H9 (cell line): ENCODE data around the gene DOCK2. TPM values are rescaled to one million over a fixed set of nuclear protein-coding genes. Genes with fewer than 3 reads are reported as not detected.

Experiments
- DNase-seq: peaks from one replicate; pipeline ENCODE4 v3.0.0-alpha.2; 2017
- H2AFZ ChIP-seq: one replicate; pipeline ENCODE4 v1.6.1; 2013; ENCODE audit warnings: mild to moderate bottlenecking, low read length, control low read depth, moderate library complexity
- H2AK5ac ChIP-seq: 2 replicates; pipeline ENCODE4 v1.6.1; 2013; ENCODE audit warnings: low read length, control low read depth, mixed read lengths; ENCODE audit not compliant: insufficient read length
- H2BK120ac ChIP-seq: one replicate; pipeline ENCODE4 v1.6.1; 2013; ENCODE audit warnings: low read depth, mild to moderate bottlenecking, low read length, control low read depth, inconsistent platforms; ENCODE audit not compliant: poor library complexity, severe bottlenecking
- H2BK12ac ChIP-seq: 2 replicates; pipeline ENCODE4 v1.6.1; 2013; ENCODE audit warnings: low read length, control low read depth, mixed read lengths, low read depth; ENCODE audit not compliant: insufficient read length
- H2BK15ac ChIP-seq: 2 replicates; pipeline ENCODE4 v1.6.1; 2013; ENCODE audit warnings: low read depth, low read length, control low read depth
- H2BK20ac ChIP-seq: one replicate; pipeline ENCODE4 v1.6.1; 2013; ENCODE audit warnings: low read depth, mild to moderate bottlenecking, low read length, control low read depth, inconsistent platforms; ENCODE audit not compliant: poor library complexity, severe bottlenecking
- H2BK5ac ChIP-seq: 2 replicates; pipeline ENCODE4 v1.6.1; 2013; ENCODE audit warnings: low read length, control low read depth, mixed read lengths; ENCODE audit not compliant: insufficient read length
- H3K14ac ChIP-seq: 2 replicates; pipeline ENCODE4 v1.6.1; 2013; ENCODE audit warnings: low read length, control low read depth; ENCODE audit not compliant: insufficient read depth
- H3K18ac ChIP-seq: 2 replicates; pipeline ENCODE4 v1.6.1; 2013; ENCODE audit warnings: low read depth, mild to moderate bottlenecking, mixed read lengths, low read length, control low read depth; ENCODE audit not compliant: insufficient read length
- H3K23ac ChIP-seq: 2 replicates; pipeline ENCODE4 v1.6.1; 2013; ENCODE audit warnings: low read length, control low read depth, mixed read lengths, low read depth; ENCODE audit not compliant: insufficient read length
- H3K23me2 ChIP-seq: 2 replicates; pipeline ENCODE4 v1.6.1; 2013; ENCODE audit warnings: low read depth, mild to moderate bottlenecking, mixed read lengths, low read length, control low read depth; ENCODE audit not compliant: insufficient read length, poor library complexity, severe bottlenecking
- H3K27ac ChIP-seq: 2 replicates; pipeline ENCODE4 v1.5.1; 2013; ENCODE audit warnings: low read length, control low read depth, mixed read lengths, low read depth; ENCODE audit not compliant: insufficient read length
- H3K27me3 ChIP-seq: 2 replicates; pipeline ENCODE4 v1.6.1; 2013; ENCODE audit warnings: low read length, control low read depth, inconsistent platforms; ENCODE audit not compliant: insufficient read depth
- H3K4ac ChIP-seq: 2 replicates; pipeline ENCODE4 v1.6.1; 2013; ENCODE audit warnings: low read depth, mild to moderate bottlenecking, control low read depth, inconsistent platforms, low read length, moderate library complexity
- H3K4me1 ChIP-seq: 2 replicates; pipeline ENCODE4 v1.6.1; 2013; ENCODE audit warnings: low read length, control low read depth, inconsistent platforms; ENCODE audit not compliant: insufficient read depth
- H3K4me2 ChIP-seq: 2 replicates; pipeline ENCODE4 v1.6.1; 2013; ENCODE audit warnings: low read length, control low read depth, mixed read lengths; ENCODE audit not compliant: insufficient read length, insufficient read depth
- H3K56ac ChIP-seq: 2 replicates; pipeline ENCODE4 v1.6.1; 2013; ENCODE audit warnings: low read depth, mild to moderate bottlenecking, mixed read lengths, low read length, control low read depth; ENCODE audit not compliant: insufficient read length
- H3K79me1 ChIP-seq: 2 replicates; pipeline ENCODE4 v1.6.1; 2013; ENCODE audit warnings: low read depth, mild to moderate bottlenecking, moderate library complexity, low read length, control low read depth, inconsistent platforms; ENCODE audit not compliant: insufficient read depth, poor library complexity, severe bottlenecking
- H3K79me2 ChIP-seq: 2 replicates; pipeline ENCODE4 v1.6.1; 2013; ENCODE audit warnings: low read length, control low read depth, inconsistent platforms; ENCODE audit not compliant: insufficient read depth
- H3K9ac ChIP-seq: 2 replicates; pipeline ENCODE4 v1.6.1; 2013; ENCODE audit warnings: low read length, control low read depth, mixed read lengths; ENCODE audit not compliant: insufficient read length; ENCODE audit errors: extremely low read depth
- H3K9me3 ChIP-seq: one replicate; pipeline ENCODE4 v1.6.1; 2013; ENCODE audit warnings: low read depth, low read length, inconsistent platforms; ENCODE audit not compliant: control insufficient read depth
- H3T11ph ChIP-seq: one replicate; pipeline ENCODE4 v1.6.1; 2013; ENCODE audit warnings: mild to moderate bottlenecking, low read length, control low read depth, inconsistent platforms
- H4K20me1 ChIP-seq: one replicate; pipeline ENCODE4 v1.6.1; 2013; ENCODE audit not compliant: control insufficient read depth, insufficient read length, insufficient read depth
- H4K5ac ChIP-seq: 2 replicates; pipeline ENCODE4 v1.6.1; 2013; ENCODE audit warnings: low read depth, mild to moderate bottlenecking, mixed read lengths, low read length, control low read depth; ENCODE audit not compliant: insufficient read length
- H4K8ac ChIP-seq: replicated peaks from 2 replicates; pipeline ENCODE4 v1.6.1; 2013; ENCODE audit warnings: low read length, control low read depth, mixed read lengths, low read depth; ENCODE audit not compliant: insufficient read length
- H4K91ac ChIP-seq: 2 replicates; pipeline ENCODE4 v1.6.1; 2013; ENCODE audit warnings: low read depth, mild to moderate bottlenecking, moderate library complexity, mixed read lengths, low read length, control low read depth; ENCODE audit not compliant: insufficient read length
- H3K27ac Mint-ChIP-seq, 3 experiments: 2 replicates in 2 of 3; 3 replicates in 1 of 3; pipeline ENCODE4 v1.8.0; 2020 to 2021; ENCODE audit warnings: mixed read lengths in 3 of 3, mild to moderate bottlenecking in 1 of 3, moderate library complexity in 1 of 3
- H3K27me3 Mint-ChIP-seq: 2 replicates; pipeline ENCODE4 v1.8.0; 2021; ENCODE audit warnings: low read depth, mild to moderate bottlenecking, moderate library complexity, mixed read lengths
- H3K36me3 Mint-ChIP-seq, 3 experiments: 2 replicates in 2 of 3; 3 replicates in 1 of 3; pipeline ENCODE4 v1.8.0; 2020 to 2021; ENCODE audit warnings: low read depth in 3 of 3, mixed read lengths in 3 of 3; ENCODE audit not compliant: insufficient read depth in 1 of 3
- H3K4me1 Mint-ChIP-seq, 2 experiments: 2 replicates each; pipeline ENCODE4 v1.8.0; 2020; ENCODE audit warnings: mixed read lengths in 2 of 2
- H3K4me3 Mint-ChIP-seq, 2 experiments: 2 replicates in 1 of 2; 3 replicates in 1 of 2; pipeline ENCODE4 v1.8.0; 2020 to 2021; ENCODE audit warnings: mild to moderate bottlenecking in 2 of 2, mixed read lengths in 2 of 2, moderate library complexity in 1 of 2
- H3K9me3 Mint-ChIP-seq, 2 experiments: 2 replicates in 1 of 2; 3 replicates in 1 of 2; pipeline ENCODE4 v1.8.0; 2020; ENCODE audit warnings: mild to moderate bottlenecking in 2 of 2, mixed read lengths in 2 of 2, moderate library complexity in 1 of 2
- CTCF ChIP-seq: fragments of 200-600 bp; sonication (generic); conservative IDR thresholded peaks from 3 replicates; pipeline ENCODE4 v1.8.0; 2021; ENCODE audit warnings: antibody characterized with exemption, mild to moderate bottlenecking
- WGBS: extraction: QIAGEN DNeasy Blood & Tissue Kit; methylation state at CpG from one replicate; pipeline ENCODE4 v1.1.7; 2013; ENCODE audit warnings: missing lambda C conversion rate, low lambda C conversion rate, mixed read lengths; ENCODE audit not compliant: insufficient read length; ENCODE audit errors: extremely low coverage; 5-methylcytosine and 5-hydroxymethylcytosine counted together
- total RNA-seq: library from RNA; stranded (reverse); gene quantifications from 2 replicates; pipeline ENCODE4 v1.2.1, GENCODE V29; 2021

The DOCK2 gene
- total RNA-seq, 1 experiment from 2014 or later: 7.8 TPM

- H3K4me1 Mint-ChIP-seq: no peaks in the 10 kb centered on the region
- H3K4me3 Mint-ChIP-seq: no peak overlapping the region
- H2BK12ac ChIP-seq: no peak overlapping the region
- no peak for DNase-seq
- H2AFZ ChIP-seq: no peak overlapping the region
- no peak overlapping the region for H4K5ac ChIP-seq
- H4K91ac ChIP-seq: no peak overlapping the region
- no peak overlapping the region for H3K4me2 ChIP-seq
- no peak overlapping the region for H4K8ac ChIP-seq
- H3K4ac ChIP-seq: no peak overlapping the region
- H3K36me3 Mint-ChIP-seq: no peaks in the 10 kb centered on the region
- no peaks in the 10 kb centered on the region for H3K9me3 Mint-ChIP-seq
- H3K79me1 ChIP-seq: no peaks in the 10 kb centered on the region
- TF ChIP-seq CTCF: no peak
- no peak overlapping the region for H2BK120ac ChIP-seq
- no peak overlapping the region for H2BK20ac ChIP-seq
- H3K27ac ChIP-seq: no peak overlapping the region
- no peaks in the 10 kb centered on the region for H3K27me3 Mint-ChIP-seq
- no peak overlapping the region for H2AK5ac ChIP-seq
- no peaks in the 10 kb centered on the region for H3K4me1 ChIP-seq
- H4K20me1 ChIP-seq: no peaks in the 10 kb centered on the region
- no peak overlapping the region for H3T11ph ChIP-seq
- no peaks in the 10 kb centered on the region for H3K9me3 ChIP-seq
- H3K18ac ChIP-seq: no peak overlapping the region
- no peaks in the 10 kb centered on the region for H3K79me2 ChIP-seq
- no peak overlapping the region for H3K14ac ChIP-seq
- no peaks in the 10 kb centered on the region for H3K27me3 ChIP-seq
- H3K27ac Mint-ChIP-seq: no peak overlapping the region
- no CpG with 5 or more reads among the region's 6 CpGs for WGBS
- no peak overlapping the region for H2BK5ac ChIP-seq
- H3K56ac ChIP-seq: no peak overlapping the region
- no peak overlapping the region for H3K9ac ChIP-seq
- H2BK15ac ChIP-seq: no peak overlapping the region
- H3K23me2 ChIP-seq: no peaks in the 10 kb centered on the region
- H3K23ac ChIP-seq: no peak overlapping the region
These were observed 33.9 kb downstream of the DOCK2 start for GRCh38 chr5:169670769-169671525.
